HG03095 (cell line): ENCODE data around the gene EPS8.

Experiments used
- ATAC-seq: cut with Tn5 transposase; IDR thresholded peaks from one replicate; pipeline ENCODE4 v1.9.1; 2021; ENCODE audit warnings: moderate library complexity; ENCODE audit not compliant: unreplicated experiment

EPS8 gene

DNA sequence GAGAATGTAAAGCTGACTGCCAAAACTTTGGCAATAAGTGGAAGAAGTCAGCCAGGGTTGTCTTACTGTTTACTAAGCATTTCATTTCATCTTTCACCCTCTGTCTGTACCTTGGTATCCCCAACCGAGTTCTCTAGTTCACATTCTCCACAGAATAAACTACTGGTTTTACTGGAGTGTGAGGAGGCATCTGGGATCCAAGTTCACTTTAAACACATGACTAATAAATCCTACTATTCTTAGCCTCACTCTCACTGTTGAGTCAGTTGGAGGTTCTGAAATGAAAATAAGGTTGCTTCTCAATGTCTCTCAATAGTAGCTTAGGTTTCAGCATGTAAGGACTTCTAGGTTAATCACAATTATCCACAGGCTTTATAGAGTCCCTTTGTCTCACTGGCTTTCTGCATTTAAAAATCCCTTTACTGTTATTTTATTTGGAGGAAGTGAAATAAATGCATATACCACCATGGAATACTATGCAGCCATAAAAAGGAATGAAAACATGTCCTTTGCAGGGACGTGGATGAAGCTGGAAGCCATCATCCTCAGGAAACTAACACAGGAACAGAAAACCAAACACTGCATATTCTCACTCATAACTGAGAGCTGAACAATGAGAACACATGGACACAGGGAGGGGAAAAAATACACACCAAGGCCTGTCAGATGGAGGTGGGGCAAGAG is 95.8 kb downstream of the EPS8 start:
- ATAC-seq = no peak

DNA sequence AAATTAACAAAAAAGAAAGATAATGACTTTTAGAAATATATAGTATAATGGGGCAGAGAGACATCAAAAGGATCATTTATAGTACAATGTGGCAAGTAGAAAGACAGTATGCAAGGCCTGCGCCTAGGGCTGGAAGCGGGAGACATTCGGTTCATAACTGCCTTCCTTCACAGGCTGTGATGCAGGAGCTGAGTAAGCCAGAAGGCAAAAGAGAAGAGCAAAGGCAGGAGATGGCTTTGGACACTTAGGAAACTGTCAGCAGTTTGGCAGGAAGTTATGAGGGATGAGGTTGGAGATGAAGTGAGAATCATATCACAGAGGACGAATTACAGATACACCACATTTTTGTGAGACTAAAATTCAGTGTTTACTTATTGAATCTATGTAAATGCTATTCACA is 97.8 kb downstream of the EPS8 start:
- no peak for ATAC-seq

DNA sequence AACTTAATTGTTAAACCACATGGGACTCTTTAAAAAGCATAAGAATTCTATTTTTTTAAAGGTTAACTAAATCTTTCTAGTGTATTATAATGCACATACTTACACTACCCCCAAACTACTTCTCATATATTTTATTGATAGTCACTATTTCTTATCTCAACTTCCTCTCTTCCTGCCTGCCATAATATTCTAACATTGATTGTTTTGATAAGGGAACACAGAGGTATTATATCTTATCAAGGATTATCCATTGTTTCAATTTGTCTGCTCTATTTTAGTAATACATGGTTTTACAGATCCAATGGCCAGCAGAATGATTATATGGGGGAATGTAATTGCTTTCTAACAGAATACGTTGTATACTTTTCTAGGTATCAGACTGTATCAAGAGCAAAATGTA is 98.9 kb downstream of the EPS8 start:
- no peak for ATAC-seq

DNA sequence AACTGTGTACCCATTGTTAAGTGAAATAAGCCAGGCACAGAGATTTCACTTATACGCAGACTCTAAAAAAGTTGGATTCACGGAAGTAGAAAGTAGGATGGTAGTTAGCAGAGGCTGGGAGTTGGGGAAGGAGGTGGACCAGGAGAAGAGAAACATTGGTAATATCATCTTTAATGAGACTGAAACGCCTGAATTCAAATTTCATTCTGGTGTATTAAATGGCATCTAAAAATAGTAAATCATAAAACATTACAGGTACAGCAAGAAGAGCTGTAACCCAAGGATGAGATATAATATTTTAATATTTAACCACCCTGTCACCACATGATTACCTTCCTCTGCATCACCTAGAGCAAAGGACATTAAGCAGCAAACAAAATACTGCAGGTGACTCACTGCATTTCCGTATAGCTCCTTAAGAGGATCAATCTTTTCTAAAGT is 99.4 kb downstream of the EPS8 start:
- ATAC-seq = no peak

DNA sequence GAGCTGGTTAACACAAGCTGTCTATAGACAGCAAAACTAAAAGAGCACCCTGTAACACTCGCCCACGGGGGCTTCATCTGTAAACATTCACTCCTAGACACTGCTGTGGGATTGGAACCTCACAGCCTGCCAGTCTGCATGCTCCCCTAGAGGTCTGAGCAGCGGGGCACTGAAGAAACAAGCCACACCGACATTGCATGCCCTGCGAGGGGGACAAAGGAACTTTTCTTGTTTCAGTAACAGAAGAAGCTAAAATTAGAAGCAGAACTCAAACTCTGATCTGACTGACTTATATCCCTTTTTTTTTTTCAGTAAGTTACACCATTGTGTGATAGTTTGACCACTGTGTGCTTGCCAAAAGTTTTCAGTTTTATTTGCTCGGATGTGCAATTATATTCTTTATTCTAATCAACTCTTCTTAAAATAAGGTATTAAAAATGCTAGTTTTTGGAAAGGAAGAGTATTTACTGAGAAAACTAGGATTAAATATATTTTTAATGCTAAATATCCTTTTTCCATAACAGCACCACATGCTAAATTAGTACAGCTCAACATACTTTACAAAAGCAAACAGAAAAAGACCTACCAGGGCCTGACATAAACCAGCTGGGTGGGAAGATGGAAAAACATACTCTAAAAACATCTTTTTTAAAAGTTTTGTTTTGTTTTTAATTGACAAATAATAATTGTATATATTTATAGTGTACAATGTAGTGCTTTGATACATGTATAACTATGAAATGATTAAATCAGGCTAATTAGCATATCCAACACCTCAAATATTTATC is 100.2 kb downstream of the EPS8 start:
- no peak for ATAC-seq

DNA sequence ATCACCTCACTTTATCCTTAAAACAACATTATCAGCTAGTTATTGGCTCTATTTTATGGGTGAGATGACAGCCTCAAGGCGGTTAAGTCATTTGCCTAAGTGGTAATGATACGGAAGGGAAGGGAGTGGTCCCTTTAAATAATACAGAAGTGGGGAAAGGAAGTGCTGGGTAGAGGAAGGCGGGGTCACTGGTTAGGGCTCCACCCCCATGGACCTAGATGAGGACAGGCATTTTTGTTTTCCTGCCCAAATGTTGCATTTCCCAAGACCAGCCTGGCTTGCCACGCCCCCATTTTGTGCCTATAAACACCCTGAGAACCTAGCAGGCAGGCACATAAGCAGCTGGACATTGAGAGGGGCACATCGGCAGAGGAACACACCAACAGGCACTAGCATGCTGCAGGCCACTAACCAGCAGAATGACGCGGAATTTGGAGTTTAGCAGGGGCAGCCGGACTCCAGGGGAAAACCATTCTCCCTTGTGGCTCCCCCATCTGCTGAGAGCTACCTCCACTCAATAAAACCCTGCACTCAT is 100.9 kb downstream of the EPS8 start:
- peak; percentile 53 for ATAC-seq

DNA sequence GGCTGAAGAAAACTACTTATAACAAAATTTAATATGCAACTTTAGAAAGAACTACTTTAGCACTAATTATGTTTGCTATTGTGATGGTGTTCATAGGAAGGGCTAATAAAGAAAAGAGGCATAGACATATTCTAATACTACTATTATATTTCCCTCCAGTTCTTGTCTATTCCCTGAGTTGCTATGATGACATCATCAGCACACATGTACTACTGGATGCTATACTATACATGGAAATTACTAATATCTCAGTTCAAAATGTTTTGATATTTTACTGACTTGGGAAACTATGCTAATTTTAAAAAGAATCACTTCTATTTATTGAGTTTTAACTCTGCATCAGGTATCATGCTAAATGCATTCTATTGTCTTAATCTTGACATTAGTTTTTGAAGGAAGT is 101.6 kb downstream of the EPS8 start:
- no peak for ATAC-seq

DNA sequence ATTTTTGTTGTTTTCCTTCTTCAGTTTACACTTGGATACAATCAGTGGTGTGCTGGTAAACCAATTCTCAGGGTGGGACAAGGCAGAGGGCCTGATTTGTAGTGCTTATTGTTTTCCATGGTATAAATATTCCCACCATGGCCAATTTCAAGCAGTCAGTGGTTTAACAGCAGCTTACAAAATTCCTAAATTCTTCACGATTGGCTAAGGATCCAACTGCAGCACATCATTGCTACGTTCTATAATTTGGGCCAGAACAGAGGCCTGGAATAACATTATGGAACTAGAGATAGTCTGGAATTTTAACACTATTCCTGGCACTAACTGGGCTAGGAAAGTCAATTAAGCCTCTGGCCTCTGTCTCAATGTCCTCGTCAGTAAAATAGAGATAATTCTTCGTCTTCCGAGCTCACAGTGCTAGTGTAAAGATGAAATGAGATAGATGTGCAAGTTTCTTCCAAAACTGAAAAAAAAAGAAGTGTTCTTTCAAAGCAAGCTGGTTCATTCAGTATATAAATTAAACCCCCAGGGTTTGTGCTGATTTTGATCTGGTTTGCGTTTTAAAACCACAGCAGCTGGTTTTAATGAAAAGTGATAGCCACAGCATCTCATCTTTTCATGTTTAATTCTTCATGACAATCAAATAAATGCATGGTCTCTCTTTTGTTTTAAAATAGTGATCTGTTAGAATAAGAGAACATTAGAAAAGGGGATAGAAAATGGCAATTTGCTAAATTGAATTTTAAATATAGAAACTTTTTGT is 104.1 kb downstream of the EPS8 start:
- ATAC-seq = no peak

DNA sequence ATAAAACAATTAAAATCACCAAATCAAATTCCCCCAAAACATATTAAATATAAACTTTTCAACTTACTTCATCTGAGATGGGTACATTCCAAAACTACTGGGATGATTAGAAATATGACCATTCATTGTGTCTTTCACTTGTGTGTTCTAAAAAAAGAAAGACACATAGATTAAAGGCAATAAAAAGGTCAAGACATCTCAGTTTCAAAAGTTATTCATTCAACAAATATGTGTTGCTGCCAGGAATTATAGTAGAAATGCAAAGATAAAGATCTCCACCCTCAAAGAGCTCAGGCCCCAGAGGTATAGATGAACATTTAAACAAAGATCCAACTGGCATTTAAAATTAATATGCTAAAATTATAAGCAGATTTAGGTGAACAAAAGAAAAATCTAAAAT is 106.4 kb downstream of the EPS8 start:
- ATAC-seq = no peak

DNA sequence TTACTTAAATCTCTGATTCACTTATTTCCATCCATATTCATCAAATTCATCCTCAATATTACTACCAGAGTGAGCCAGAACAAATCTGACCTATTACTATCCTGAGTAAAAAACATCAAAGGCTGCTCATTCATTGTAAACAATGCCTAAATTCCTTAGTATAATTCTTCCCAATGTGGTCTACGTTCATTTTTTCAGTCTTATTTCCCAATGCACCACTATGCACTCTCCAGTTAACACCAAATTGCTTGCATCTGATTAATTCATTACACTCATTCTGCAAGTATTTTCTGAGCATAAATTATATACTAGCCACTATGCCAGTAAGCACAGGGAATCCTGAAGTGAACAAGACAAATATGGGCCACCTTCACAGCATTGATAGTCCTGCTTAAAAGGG is 110.0 kb downstream of the EPS8 start:
- ATAC-seq = no peak

DNA sequence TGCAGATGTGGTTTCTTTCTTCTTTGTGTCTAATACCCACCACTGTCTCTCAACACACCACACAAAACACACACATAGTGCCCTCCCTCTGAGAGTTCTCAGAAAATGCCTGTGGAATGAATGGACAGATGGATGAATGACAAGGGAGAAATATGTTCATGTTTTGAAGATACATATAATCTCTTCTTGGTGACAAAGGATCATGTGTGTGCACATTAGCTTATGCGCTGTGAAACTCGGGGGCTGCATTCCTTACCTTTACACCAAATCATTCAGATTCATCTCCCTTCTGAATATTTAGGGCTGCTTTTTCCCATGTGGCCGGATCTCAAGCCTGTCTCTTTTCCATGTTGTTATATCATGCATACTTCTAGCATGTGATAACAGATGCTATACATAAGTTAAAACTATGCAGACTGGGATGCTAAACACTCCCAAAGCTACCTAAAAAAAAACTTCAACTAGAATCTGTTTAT is 111.4 kb downstream of the EPS8 start:
- no peak for ATAC-seq

DNA sequence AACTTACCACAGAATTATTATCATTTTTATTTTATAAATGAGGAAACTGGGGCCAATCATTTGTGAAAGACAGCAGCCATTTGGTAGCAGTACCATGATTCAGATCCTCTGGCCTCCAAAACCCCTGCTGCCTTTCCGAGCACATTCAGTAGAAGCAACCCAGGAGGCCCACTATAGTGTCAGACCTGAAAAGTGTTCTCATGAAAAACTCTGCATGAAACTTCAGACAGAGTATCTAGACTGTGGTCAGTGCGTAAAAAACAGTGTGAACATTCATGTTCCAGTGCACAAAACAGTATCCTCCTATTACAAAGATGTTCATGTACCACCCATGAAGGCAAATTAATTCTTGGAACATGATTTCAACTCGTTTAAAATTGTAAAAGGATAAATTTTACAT is 112.0 kb downstream of the EPS8 start:
- ATAC-seq = no peak

DNA sequence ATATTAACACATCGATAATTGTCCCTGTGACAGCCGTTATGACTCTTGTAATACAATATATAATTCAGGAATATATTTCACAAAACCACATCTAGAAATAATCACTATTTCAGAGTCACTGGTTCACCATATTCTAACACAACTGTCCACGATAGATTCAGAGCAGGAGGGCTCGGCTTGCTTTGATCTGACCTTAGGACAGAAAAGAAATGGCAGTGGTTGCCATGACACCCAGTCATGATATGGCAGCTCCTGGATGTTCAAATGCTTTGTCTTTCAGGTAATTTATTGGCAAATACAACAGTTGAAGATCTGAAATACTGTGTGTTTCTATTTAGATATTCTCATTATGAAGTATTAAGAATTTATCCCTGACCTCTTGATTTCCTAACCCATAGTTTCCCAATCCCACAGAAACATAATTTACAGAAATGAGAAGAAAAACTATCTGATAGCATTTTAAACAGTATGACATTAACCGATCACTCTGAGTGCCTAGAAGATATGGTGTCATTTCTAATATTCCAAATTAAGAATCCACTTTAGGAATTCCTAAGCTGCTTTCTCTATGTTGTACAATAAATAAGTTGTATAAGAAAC is 116.4 kb downstream of the EPS8 start:
- no peak for ATAC-seq

DNA sequence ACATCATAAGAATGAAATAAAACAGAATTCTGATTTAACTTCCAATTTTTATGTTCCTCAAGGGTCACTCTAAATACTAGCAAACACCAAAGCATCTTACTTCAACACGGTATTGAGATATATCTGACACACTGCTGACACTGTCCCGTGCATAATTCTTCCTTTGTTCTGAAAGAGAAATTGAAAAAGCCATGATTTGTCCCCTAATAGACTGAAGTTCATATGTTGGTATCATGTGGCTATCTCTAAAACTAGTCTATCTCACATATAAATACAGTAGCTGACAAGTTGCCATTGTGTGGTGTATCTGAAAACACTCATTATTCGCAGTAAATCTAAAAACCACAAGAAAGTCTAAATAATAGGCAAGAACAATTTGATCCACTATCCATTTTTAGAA is 118.4 kb downstream of the EPS8 start:
- ATAC-seq = no peak

DNA sequence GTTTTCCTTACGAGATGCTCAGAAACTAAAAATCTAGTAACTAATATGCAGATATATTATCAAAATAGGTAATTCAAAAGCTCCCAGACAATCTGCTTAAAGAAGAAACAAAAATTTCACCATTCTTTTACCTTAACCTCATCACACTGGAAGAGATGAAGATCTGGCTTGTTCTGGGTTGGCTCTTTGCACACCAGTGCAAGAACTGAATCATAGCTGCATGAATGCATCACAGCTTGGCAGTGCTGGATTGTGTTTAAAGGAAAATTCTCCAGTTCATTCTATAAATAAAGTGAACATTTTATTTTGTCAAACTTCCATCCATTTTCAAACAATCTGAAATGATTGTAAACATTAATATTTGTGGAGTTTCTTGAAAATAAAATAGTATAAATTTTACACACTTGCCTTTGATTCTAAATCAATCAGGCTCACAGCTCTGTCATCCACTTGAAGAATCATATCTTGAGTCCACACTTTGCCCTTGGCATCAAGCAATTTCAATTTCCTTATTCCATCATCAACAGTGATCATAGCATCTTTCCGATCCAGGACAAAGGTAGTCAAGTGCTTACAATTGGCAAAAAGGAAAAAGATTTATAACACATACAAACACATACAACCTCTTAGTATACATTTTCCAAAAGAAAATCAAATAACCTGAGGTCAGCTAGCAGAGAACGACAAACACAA is 119.8 kb downstream of the EPS8 start:
- no peak for ATAC-seq

DNA sequence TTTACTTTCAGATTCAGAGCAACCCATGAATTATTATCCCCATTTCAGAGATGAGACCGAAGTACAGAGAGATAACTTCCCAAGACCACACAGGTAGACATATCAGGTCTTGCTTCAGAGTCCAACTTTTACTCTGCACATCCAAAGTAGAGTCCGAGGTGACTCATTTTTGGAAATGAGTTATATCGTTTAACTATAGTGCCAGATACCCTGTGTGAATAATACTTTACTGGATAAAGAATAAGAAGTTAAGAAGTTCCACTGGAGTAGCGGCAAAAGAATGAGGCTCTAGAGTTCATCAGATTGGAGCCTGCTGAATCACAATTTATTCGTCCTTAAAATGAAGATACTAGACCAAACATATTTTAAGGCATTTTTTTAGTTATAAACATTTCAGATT is 124.7 kb downstream of the EPS8 start:
- ATAC-seq = no peak

DNA sequence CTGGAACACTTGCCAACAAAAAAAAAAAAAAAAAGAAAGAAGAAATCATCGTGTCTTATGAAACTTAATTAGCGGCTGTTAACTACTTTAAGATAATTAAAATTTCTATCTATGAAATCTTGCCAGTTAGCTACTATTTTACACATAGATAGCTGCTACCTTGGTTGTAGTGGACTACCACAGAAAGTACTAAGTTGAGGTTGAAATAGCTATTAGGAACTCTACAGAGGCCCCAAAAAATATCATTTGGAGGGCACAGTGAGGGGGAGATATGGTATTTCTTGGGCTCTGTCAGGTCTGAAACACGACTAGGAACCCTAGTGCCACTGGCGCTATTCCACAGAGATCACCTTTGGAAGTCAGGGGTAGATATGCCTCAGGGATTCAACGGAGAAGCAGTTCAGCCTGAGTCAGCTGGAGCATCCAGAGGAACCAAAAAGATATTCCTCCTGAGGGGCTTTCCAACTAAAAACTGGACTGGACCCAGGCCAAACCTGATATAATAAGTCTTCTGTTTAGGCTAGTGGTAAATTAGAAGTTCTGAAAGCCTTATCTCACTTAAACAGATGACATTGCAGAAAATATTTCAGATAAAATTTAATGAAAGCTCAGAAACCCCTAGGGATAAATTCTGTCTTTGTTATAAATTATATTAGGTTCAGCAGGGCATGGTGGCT is 126.1 kb downstream of the EPS8 start:
- ATAC-seq = no peak

DNA sequence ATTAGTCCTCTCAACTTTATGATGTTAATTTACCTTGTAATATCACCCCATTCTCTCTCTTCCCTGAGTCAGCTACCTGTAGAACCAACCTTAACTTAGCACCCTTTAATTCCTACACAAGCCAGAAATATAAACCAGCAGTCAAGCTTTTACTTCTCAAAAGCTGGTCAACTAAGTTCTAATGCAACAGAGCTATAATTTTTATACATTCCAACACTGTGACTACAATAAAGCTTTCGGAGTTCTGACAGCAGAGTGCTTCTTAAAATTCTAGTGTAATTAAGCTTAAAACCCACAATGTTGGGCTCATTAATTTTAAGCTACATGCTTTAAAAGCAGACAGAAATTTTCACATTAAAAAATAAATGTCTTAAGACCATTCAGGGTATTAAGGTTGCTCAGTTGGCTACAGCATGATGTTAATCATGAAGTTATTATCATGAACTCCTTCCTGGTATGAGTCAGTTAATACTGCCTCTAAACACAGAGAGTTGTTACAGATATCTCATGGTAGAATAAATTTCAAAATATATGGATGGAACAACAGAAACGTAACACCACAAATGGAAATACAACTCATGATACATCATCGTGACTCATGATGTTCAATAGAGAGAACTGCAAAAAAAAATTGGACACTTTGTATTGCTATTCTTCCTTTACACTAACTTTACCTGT is 126.7 kb downstream of the EPS8 start:
- ATAC-seq = no peak

DNA sequence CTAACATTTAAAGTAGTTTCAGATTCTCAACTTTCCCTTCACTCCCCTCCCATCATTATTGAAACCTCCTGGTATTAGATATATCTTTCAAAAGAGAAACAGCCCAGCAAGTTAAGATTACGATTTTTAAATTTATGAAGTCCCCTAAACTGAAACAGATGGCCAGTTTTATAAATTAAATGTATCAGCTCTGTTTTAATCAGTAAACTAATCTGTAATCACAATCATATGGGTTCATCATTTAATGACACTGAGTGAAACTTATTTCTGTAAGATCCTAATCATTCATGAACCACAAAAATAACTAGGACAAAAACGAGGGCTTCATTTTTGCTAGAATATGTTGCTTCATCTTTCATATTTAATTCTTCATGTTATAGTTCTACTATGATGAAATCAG is 137.8 kb downstream of the EPS8 start:
- ATAC-seq = no peak
